ENCODE measurements around the gene PTP4A2.

DNA sequence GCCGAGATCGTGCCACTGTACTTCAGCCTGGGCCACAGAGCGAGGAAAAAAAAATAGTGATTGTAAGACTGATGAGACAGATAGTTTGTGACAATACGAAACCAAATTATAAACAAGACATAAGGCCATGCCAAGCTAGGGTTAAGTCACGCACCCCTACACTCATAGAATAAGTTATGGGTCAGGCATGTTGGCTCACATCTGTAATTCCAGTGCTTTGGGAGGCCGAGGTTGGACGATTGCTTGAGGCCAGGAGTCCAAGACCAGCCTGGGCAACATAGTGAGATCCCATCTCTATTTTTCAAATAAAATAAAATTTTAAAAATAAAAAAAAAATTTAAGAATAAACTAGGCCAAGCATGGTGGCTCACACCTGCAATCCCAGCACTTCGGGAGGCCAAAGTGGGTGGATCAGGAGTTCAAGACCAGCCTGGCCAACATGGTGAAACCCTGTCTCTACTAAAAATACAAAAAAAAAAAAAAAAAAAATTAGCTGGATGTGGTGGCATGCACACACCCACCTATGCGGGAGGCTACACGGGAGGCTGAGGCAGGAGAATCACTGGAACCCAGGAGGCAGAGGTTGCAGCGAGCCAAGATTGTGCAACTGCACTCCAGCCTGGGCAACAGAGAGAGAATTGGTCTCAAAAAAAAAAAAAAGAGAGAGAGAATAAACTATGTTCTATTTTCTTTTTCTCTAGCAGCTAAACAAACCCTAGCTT, 72.3 kb downstream of the PTP4A2 start:
- TF ChIP-seq, protein P1, sequence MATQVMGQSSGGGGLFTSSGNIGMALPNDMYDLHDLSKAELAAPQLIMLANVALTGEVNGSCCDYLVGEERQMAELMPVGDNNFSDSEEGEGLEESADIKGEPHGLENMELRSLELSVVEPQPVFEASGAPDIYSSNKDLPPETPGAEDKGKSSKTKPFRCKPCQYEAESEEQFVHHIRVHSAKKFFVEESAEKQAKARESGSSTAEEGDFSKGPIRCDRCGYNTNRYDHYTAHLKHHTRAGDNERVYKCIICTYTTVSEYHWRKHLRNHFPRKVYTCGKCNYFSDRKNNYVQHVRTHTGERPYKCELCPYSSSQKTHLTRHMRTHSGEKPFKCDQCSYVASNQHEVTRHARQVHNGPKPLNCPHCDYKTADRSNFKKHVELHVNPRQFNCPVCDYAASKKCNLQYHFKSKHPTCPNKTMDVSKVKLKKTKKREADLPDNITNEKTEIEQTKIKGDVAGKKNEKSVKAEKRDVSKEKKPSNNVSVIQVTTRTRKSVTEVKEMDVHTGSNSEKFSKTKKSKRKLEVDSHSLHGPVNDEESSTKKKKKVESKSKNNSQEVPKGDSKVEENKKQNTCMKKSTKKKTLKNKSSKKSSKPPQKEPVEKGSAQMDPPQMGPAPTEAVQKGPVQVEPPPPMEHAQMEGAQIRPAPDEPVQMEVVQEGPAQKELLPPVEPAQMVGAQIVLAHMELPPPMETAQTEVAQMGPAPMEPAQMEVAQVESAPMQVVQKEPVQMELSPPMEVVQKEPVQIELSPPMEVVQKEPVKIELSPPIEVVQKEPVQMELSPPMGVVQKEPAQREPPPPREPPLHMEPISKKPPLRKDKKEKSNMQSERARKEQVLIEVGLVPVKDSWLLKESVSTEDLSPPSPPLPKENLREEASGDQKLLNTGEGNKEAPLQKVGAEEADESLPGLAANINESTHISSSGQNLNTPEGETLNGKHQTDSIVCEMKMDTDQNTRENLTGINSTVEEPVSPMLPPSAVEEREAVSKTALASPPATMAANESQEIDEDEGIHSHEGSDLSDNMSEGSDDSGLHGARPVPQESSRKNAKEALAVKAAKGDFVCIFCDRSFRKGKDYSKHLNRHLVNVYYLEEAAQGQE (IDR thresholded peaks at IDR 0.05; ENCODE audit: low read depth, low read length), result no peak
- TF ChIP-seq, protein P2, sequence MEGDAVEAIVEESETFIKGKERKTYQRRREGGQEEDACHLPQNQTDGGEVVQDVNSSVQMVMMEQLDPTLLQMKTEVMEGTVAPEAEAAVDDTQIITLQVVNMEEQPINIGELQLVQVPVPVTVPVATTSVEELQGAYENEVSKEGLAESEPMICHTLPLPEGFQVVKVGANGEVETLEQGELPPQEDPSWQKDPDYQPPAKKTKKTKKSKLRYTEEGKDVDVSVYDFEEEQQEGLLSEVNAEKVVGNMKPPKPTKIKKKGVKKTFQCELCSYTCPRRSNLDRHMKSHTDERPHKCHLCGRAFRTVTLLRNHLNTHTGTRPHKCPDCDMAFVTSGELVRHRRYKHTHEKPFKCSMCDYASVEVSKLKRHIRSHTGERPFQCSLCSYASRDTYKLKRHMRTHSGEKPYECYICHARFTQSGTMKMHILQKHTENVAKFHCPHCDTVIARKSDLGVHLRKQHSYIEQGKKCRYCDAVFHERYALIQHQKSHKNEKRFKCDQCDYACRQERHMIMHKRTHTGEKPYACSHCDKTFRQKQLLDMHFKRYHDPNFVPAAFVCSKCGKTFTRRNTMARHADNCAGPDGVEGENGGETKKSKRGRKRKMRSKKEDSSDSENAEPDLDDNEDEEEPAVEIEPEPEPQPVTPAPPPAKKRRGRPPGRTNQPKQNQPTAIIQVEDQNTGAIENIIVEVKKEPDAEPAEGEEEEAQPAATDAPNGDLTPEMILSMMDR (IDR thresholded peaks at IDR 0.05), result no peak
- TF ChIP-seq CHD2 (IDR thresholded peaks at IDR 0.05; ENCODE audit: low read length, partially characterized antibody), result no peak
- no peak for TF ChIP-seq POLR2AphosphoS5 (IDR thresholded peaks at IDR 0.05; ENCODE audit: low read depth, low read length)
- no peak for TF ChIP-seq YY1 (IDR thresholded peaks at IDR 0.05; ENCODE audit: low read depth)
- TF ChIP-seq EZH2phosphoT487 (IDR thresholded peaks at IDR 0.05; ENCODE audit: borderline replicate concordance, low read depth), result no peak
- TF ChIP-seq, protein P3, sequence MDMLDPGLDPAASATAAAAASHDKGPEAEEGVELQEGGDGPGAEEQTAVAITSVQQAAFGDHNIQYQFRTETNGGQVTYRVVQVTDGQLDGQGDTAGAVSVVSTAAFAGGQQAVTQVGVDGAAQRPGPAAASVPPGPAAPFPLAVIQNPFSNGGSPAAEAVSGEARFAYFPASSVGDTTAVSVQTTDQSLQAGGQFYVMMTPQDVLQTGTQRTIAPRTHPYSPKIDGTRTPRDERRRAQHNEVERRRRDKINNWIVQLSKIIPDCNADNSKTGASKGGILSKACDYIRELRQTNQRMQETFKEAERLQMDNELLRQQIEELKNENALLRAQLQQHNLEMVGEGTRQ (IDR thresholded peaks at IDR 0.05; ENCODE audit: borderline replicate concordance, low read depth, low read length), result no peak
- TF ChIP-seq GABPA (IDR thresholded peaks at IDR 0.05; ENCODE audit: low read depth), result no peak
- no peak for TF ChIP-seq GATA2 (CRISPR knock-in tag; IDR thresholded peaks at IDR 0.05)
- TF ChIP-seq, protein P4, sequence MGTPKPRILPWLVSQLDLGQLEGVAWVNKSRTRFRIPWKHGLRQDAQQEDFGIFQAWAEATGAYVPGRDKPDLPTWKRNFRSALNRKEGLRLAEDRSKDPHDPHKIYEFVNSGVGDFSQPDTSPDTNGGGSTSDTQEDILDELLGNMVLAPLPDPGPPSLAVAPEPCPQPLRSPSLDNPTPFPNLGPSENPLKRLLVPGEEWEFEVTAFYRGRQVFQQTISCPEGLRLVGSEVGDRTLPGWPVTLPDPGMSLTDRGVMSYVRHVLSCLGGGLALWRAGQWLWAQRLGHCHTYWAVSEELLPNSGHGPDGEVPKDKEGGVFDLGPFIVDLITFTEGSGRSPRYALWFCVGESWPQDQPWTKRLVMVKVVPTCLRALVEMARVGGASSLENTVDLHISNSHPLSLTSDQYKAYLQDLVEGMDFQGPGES (IDR thresholded peaks at IDR 0.05; ENCODE audit: low read depth, low read length), result no peak
- no peak for TF ChIP-seq RCOR1 (IDR thresholded peaks at IDR 0.05; ENCODE audit: low read length)

Data from SK-N-SH (cell line).